Fibroblast of pulmonary artery (primary cell): ENCODE measurements around the gene TCF7L2.

Source experiments
- DNase-seq: peaks from one replicate; pipeline ENCODE4 v3.0.0-alpha.2; 2010; ENCODE audit warnings: low read depth
- H3K4me3 ChIP-seq: replicated peaks from 2 replicates; pipeline ENCODE4 v1.5.1; 2011; ENCODE audit warnings: low read depth, mild to moderate bottlenecking, control low read depth, low read length, moderate library complexity
- CTCF ChIP-seq: IDR thresholded peaks from 2 replicates; pipeline ENCODE4 v1.5.1; 2011; ENCODE audit warnings: mild to moderate bottlenecking, control low read depth, low read length, inconsistent platforms; ENCODE audit errors: missing control alignments

Gene TCF7L2

GRCh38 chr10:112963835-112964234 is 13.8 kb downstream of the TCF7L2 start:
- DNase-seq: no peak

GRCh38 chr10:112964482-112964881 is 14.4 kb downstream of the TCF7L2 start:
- no peak for TF ChIP-seq CTCF

More at GRCh38 chr10:112963835-112964234, 13.8 kb downstream of the TCF7L2 start:
- H3K4me3 ChIP-seq: no peak overlapping the region
- TF ChIP-seq CTCF: no peak

GRCh38 chr10:112966194-112966855 is 16.3 kb downstream of the TCF7L2 start:
- H3K4me3 ChIP-seq: no peak overlapping the region
- TF ChIP-seq CTCF: no peak
- DNase-seq: no peak

More at GRCh38 chr10:112964482-112964881, 14.4 kb downstream of the TCF7L2 start:
- no peak overlapping the region for H3K4me3 ChIP-seq
- DNase-seq: no peak

GRCh38 chr10:112967200-112967599 is 17.2 kb downstream of the TCF7L2 start:
- H3K4me3 ChIP-seq: no peak overlapping the region
- no peak for TF ChIP-seq CTCF
- no peak for DNase-seq

- no peak for TF ChIP-seq CTCF
- no peak for DNase-seq
- H3K4me3 ChIP-seq: no peak overlapping the region
These were observed 19.1 kb downstream of the TCF7L2 start for GRCh38 chr10:112969131-112969530.

- H3K4me3 ChIP-seq: no peak overlapping the region
- DNase-seq: no peak
- no peak for TF ChIP-seq CTCF
These were observed 19.5 kb downstream of the TCF7L2 start for GRCh38 chr10:112969542-112969941.

GRCh38 chr10:112970021-112970420 is 20.0 kb downstream of the TCF7L2 start:
- no peak for TF ChIP-seq CTCF
- no peak overlapping the region for H3K4me3 ChIP-seq
- DNase-seq: no peak
